Measurements from ENCODE around the gene NRDC.
A peak's percentile ranks its signal among the peaks of the same experiment; 100 is the strongest.

NRDC gene

DNA sequence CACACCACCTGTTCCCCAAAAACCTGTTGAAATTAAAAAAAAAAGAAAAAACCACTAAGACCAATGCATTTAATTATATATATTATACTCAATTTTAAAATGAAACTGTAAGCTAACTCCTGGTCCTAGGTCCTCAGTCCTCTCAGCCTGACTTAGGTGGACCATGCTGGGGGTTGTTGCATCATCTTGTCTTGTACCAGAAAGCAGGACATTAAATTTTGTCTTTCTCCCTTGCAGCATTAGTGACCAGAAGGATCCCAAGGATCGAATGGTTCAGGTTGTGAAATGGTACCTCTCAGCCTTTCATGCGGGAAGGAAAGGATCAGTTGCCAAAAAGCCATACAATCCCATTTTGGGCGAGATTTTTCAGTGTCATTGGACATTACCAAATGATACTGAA, 97.6 kb downstream of the NRDC start:
- Mint-ChIP-seq H3K36me3 (peaks cover 54% of the 10 kb centered on the region), H3K4me3 (no peak overlapping the region), H3K27me3 (no peaks in the 10 kb centered on the region), H3K9me3 (no peaks in the 10 kb centered on the region), H3K4me1 (peaks cover 9% of the 10 kb centered on the region), H3K27ac (no peak overlapping the region)
- no peak for ATAC-seq

DNA sequence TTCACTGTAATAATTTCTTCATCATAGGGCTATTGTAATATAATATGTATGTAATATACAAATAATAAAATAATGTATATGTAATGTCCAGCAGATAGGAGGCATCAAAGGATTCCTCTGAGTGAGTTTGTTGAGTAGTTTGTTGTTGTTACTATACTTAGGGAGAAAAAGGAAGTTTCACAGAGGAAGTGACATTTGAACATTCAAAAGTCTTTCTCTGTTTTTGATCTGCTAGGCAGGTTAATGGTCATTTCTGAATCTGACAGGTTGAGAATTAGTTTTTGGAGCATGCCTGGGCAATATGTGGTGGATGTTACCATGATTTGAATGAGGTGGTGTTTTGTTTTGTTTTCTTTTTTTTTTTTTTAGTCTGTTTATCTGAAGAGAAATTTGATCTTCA, 102.1 kb downstream of the NRDC start:
- no peak overlapping the region for H3K4me3 Mint-ChIP-seq

DNA sequence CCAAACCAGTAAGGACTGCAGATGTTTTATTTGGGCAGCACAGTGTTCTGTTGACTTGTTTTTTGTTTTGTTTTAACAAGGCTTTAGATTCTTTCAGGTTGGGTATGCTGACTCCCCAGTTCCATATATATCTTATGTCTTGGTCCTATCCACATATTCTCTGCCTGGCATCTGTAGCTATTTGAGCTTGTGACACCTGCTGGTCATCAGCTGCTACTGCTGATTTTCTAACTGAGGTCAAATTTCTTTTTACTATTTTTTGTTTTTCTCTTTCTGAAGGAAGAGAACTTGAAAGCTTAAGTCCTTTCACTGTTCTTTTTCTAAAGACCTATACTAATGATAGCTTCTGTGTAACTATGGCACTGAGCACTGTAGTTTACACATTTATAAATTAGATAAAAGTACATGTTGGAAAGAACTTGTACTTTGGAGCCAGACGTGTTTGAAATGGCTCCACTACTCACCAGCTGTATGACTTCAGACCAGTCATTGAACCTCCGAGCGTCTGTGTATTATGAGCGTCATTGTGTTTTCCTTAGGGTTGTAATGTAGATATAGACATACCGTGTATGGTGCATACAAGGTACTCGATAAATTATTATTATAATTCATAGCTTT, 109.4 kb downstream of the NRDC start:
- H3K27ac Mint-ChIP-seq: peak overlapping the region; percentile 26
- H3K9me3 Mint-ChIP-seq: no peaks in the 10 kb centered on the region
- H3K36me3 Mint-ChIP-seq: peaks cover 63% of the 10 kb centered on the region
- no peaks in the 10 kb centered on the region for H3K27me3 Mint-ChIP-seq
- peaks cover 25% of the 10 kb centered on the region for H3K4me1 Mint-ChIP-seq
- no peak overlapping the region for H3K4me3 Mint-ChIP-seq
- no peak for ATAC-seq

More for the DNA sequence above, 102.1 kb downstream of the NRDC start:
- H3K9me3 Mint-ChIP-seq: no peaks in the 10 kb centered on the region
- no peak for ATAC-seq
- H3K27ac Mint-ChIP-seq: peak overlapping the region; percentile 69
- peaks cover 29% of the 10 kb centered on the region for H3K4me1 Mint-ChIP-seq
- H3K27me3 Mint-ChIP-seq: no peaks in the 10 kb centered on the region
- H3K36me3 Mint-ChIP-seq: peaks cover 49% of the 10 kb centered on the region

DNA sequence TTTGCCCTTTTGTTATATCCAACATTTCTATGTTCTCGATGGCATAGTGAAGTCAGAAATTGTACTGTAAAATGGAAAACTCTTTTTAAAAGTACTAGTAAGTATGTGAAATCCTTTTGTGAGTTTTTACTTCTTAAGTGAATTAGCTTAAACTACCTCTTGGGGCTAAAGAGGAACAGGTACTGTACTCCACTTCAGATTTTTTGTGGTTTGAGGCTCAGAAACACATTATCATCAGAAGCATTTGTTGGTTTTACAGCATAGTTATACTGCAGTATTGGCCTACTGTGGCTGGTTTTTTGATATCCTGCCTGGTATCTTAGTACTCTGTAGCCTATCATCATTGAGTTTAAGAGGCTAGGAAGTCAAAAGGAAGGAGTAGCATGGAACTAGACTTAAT, 117.2 kb downstream of the NRDC start:
- H3K4me1 Mint-ChIP-seq: peaks cover 24% of the 10 kb centered on the region
- no peaks in the 10 kb centered on the region for H3K27me3 Mint-ChIP-seq
- H3K9me3 Mint-ChIP-seq: no peaks in the 10 kb centered on the region
- ATAC-seq: no peak
- H3K36me3 Mint-ChIP-seq: peaks cover 41% of the 10 kb centered on the region
- peak overlapping the region; percentile 44 for H3K27ac Mint-ChIP-seq
- no peak overlapping the region for H3K4me3 Mint-ChIP-seq

DNA sequence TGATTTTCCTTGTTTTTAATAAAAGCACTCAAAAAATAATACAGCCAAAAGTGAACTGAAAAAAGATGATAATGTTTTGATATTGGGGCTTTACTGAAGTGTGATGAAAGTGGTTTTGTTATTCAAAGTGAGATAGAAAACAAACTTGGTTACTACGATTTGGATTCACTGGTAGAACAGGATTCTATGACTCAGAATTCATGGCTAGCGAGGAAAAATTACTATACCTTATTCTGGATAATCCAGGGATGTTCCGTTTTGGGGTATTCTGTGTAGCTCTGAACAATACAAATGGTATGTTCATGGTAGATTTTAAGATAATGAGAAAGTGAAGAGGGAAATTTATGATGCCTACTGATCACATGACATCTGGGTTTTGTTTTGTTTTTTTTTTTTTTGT, 117.7 kb downstream of the NRDC start:
- no peak for ATAC-seq

DNA sequence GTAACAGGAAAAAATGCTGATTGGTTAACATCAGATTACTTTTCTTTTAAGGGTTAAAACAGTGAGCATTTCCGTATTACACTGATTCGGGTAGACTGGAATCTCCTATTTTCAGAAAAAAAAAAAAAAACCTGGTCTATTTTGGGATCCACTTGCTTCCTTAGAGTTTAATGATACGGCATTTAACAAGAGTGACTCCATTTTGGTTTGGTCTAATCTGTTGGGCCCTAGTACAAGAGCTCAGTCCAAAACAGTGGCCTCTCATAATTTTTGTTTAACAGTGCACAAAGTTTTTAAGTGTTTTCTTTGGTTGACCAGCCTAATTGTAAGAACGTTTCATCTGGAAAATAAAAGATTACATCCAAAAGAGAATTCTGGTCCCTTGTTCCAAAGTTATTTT, 120.2 kb downstream of the NRDC start:
- no peaks in the 10 kb centered on the region for H3K9me3 Mint-ChIP-seq
- no peak overlapping the region for H3K27ac Mint-ChIP-seq
- ATAC-seq: no peak
- no peaks in the 10 kb centered on the region for H3K27me3 Mint-ChIP-seq
- H3K36me3 Mint-ChIP-seq: peaks cover 47% of the 10 kb centered on the region
- H3K4me3 Mint-ChIP-seq: no peak overlapping the region
- peaks cover 24% of the 10 kb centered on the region for H3K4me1 Mint-ChIP-seq

More for the DNA sequence above, 117.7 kb downstream of the NRDC start:
- no peaks in the 10 kb centered on the region for H3K9me3 Mint-ChIP-seq
- H3K27ac Mint-ChIP-seq: peak overlapping the region; percentile 44
- no peak overlapping the region for H3K4me3 Mint-ChIP-seq
- no peaks in the 10 kb centered on the region for H3K27me3 Mint-ChIP-seq
- peaks cover 40% of the 10 kb centered on the region for H3K36me3 Mint-ChIP-seq
- H3K4me1 Mint-ChIP-seq: peaks cover 24% of the 10 kb centered on the region

DNA sequence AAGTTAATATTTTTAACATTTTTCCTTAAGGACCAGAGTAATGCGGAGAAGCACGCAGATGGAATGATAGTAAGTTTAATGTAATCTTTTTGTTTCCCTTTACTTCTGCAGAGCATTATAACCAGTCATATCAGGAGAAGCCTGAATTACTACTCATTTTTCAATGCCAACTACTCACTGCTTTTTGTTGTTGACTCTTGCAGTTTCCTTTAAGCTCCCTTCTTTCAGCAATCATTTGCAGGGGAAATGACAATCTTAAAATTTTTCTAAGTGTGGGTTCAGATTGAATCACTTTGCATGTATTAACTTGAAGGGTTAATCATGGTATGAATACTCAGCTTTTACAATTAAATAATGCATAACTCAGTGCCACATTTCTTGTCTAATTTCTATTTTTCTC, 122.2 kb downstream of the NRDC start:
- no peak overlapping the region for H3K27ac Mint-ChIP-seq
- no peaks in the 10 kb centered on the region for H3K27me3 Mint-ChIP-seq
- no peaks in the 10 kb centered on the region for H3K9me3 Mint-ChIP-seq
- H3K36me3 Mint-ChIP-seq: peaks cover 57% of the 10 kb centered on the region
- H3K4me3 Mint-ChIP-seq: no peak overlapping the region
- H3K4me1 Mint-ChIP-seq: peaks cover 17% of the 10 kb centered on the region
- ATAC-seq: no peak

DNA sequence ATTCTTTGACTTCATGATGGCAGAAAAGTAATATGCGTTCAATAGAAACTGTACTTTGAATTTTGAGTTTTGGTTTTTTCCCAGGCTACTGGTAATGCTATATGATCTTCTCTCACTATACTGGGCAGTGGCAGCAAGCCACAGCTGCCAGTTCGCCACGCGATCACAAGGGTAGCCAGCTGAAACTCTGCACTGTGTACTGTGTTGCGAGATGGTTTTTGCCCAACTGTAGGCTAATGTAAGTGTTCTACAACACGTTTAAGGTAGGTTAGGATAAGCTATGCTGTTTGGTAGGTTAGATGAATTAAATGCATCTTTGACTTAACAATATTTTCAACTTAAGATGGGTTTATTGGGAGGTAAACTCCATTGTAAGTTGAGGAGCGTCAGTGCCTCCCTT, 123.1 kb downstream of the NRDC start:
- H3K4me3 Mint-ChIP-seq: no peak overlapping the region
- H3K27me3 Mint-ChIP-seq: no peaks in the 10 kb centered on the region
- H3K27ac Mint-ChIP-seq: no peak overlapping the region
- ATAC-seq: no peak
- peaks cover 55% of the 10 kb centered on the region for H3K36me3 Mint-ChIP-seq
- no peaks in the 10 kb centered on the region for H3K9me3 Mint-ChIP-seq
- H3K4me1 Mint-ChIP-seq: peaks cover 10% of the 10 kb centered on the region

DNA sequence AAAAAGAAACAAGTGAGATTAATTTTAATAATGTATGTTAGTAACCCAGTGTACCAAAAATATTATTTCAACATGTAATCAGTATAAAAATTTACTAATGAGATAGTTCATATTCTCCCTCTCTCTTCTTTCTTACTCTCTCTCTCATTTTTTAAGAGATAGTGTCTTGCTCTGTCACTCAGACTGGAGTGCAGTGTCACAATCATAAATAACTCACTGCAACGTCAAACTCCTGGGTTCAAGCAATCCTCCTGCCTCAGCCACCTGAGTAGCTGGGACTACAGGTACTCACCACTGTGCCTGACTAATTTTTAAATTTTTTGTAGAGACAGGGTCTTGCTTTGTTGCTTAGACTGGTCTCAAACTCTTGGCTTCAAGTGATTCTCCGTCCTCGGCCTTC, 123.9 kb downstream of the NRDC start:
- H3K27me3 Mint-ChIP-seq: no peaks in the 10 kb centered on the region
- H3K27ac Mint-ChIP-seq: no peak overlapping the region
- no peak overlapping the region for H3K4me3 Mint-ChIP-seq
- H3K9me3 Mint-ChIP-seq: no peaks in the 10 kb centered on the region
- peaks cover 3% of the 10 kb centered on the region for H3K4me1 Mint-ChIP-seq
- no peak for ATAC-seq
- H3K36me3 Mint-ChIP-seq: peaks cover 50% of the 10 kb centered on the region

DNA sequence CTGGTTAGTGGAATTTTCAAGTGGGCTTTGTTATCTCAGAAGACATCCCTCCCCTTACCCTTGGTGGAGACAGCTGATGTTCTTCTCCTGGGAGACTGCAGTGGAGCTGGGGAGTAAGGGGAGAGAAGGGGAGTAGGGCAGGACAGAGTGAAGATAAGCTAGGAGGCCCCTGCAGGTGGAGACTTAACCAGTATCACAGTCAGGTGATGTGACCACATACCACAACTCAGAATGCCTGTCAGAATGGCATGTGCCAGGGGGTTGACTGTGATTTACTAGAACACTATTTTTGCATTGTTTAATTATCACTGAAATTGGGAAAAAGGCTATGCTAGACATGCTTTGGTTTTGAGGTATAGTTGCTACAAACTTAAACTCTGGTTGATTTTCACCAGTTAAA, 124.6 kb downstream of the NRDC start:
- Mint-ChIP-seq H3K9me3 (no peaks in the 10 kb centered on the region), H3K27ac (no peak overlapping the region), H3K4me1 (no peaks in the 10 kb centered on the region), H3K27me3 (no peaks in the 10 kb centered on the region), H3K4me3 (no peak overlapping the region), H3K36me3 (peaks cover 47% of the 10 kb centered on the region)
- no peak for ATAC-seq

DNA sequence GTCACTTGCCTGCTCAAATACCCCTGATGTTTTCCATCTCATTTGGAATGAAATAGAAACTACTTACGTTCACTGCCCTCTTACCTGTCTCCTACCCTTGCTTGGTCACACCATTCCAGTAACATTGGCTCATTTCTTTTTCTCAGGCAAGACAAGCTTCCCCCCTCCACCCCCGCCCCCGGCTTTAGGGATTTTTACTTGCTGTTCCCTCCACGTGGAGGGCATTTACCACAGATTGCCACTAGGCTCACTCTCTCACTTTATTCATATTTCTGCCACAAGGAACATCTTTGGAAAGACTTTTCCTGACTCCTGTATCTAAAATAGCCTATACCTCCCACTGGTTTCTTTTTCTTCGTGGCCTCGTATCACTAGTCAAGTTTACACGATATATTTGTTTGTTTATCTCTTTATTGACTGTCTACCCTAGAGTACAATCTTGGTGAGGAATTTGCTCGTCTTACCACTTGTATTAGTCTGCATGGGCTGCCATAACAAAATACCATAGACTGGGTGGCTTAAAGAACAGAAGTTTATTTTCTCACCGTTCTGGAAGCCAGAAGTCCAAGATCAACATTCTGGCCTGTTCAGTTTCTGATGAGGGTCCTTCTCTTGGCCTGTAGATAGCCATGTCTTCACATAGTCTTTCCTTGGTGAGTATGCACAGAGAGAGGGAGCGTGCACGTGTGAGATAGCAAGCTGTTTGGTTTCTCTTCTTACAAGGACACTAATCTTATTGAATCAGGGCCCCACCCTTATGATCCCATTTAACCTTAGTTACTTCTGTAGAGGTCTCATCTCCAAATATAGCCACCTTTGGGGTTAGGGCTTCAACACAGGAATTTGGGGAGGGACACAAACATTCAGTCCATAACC, 126.2 kb downstream of the NRDC start:
- Mint-ChIP-seq H3K4me3 (no peak overlapping the region), H3K27ac (no peak overlapping the region), H3K4me1 (no peaks in the 10 kb centered on the region), H3K27me3 (no peaks in the 10 kb centered on the region), H3K36me3 (peaks cover 51% of the 10 kb centered on the region), H3K9me3 (no peaks in the 10 kb centered on the region)
- ATAC-seq: no peak

DNA sequence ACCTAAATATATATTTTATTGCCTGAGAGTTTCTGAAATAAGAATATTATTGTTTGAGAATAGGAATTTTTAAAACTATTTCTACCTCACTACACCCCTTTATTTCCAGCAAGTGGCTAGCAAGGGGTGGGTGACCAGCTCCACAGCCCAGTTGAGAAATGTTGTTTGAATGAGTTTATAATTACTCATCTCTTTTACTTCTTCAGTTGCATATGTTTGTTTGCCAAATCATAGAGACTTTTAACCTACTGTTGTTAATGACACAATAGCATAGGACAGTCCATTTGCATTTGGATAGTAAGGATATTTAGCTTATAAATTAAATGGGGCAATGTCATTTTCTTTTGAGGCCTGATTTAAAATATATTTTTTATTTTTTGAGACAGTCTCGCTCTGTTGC, 127.8 kb downstream of the NRDC start:
- Mint-ChIP-seq H3K27ac (no peak overlapping the region), H3K27me3 (no peaks in the 10 kb centered on the region), H3K36me3 (peaks cover 53% of the 10 kb centered on the region), H3K4me3 (no peak overlapping the region), H3K4me1 (no peaks in the 10 kb centered on the region), H3K9me3 (no peaks in the 10 kb centered on the region)
- no peak for ATAC-seq

DNA sequence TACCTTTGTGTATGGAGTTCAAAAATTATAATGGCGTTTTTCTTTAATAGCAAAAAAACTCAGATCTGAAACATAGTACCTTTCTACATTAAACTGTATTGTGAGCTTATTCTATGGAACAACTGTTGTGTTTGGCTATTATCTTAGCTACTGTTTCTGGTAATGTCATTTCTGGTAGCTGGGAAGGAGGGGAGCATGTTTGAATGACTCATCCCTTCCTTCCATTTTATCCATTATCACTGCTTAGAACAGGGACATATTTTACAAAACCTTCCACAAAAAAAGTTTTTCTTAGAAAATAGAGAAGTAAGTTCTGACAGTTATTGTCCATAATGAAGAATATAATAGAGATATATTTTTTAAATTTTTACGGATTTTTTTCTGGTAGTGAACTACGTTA, 128.3 kb downstream of the NRDC start:
- Mint-ChIP-seq H3K4me3 (no peak overlapping the region), H3K27ac (no peak overlapping the region), H3K36me3 (peaks cover 48% of the 10 kb centered on the region), H3K9me3 (no peaks in the 10 kb centered on the region), H3K4me1 (peaks cover under 1% of the 10 kb centered on the region), H3K27me3 (no peaks in the 10 kb centered on the region)
- ATAC-seq: no peak

DNA sequence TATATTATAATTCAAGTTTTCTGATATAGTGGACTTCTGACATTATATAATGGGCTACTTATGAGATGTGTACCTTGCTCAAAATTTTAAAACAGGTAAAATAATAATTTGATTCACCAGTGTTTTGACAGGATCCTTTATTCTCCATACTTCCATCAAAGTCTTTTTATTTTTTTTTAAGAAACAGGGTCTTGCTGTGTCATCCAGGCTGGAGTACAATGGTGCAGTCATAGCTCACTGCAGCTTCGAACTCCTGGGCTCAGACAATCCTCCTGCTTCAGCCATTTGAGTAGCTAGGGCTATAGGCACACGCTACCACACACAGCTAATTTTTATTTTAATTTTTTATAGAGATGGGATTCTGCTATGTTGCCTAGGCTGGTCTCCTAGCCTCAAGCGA, 129.4 kb downstream of the NRDC start:
- no peak overlapping the region for H3K27ac Mint-ChIP-seq
- no peak for ATAC-seq
- peaks cover 41% of the 10 kb centered on the region for H3K36me3 Mint-ChIP-seq
- H3K27me3 Mint-ChIP-seq: no peaks in the 10 kb centered on the region
- no peak overlapping the region for H3K4me3 Mint-ChIP-seq
- H3K4me1 Mint-ChIP-seq: peaks cover 11% of the 10 kb centered on the region
- no peaks in the 10 kb centered on the region for H3K9me3 Mint-ChIP-seq

DNA sequence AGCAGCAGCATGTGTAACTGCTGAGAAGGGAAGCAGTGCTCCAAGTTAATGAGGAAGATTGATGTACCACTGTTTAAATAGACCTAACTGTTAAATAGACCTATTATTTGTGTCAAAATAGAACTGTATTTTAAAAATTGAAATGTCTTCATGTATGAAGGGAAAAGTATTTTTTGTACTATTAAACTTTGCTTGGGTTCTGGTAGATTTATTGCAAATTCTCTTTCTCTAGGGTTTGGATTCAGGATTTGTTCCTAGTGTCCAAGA, 133.3 kb downstream of the NRDC start:
- no peaks in the 10 kb centered on the region for H3K27me3 Mint-ChIP-seq
- no peak overlapping the region for H3K4me3 Mint-ChIP-seq
- peaks cover 30% of the 10 kb centered on the region for H3K4me1 Mint-ChIP-seq
- no peaks in the 10 kb centered on the region for H3K9me3 Mint-ChIP-seq
- peaks cover 27% of the 10 kb centered on the region for H3K36me3 Mint-ChIP-seq
- H3K27ac Mint-ChIP-seq: no peak overlapping the region
- ATAC-seq: no peak

Data from stimulated activated memory B cell treated with anti-CD40 and anti-IgM and Interleukin-4, amounts not matched to agents 10 μg/mL and 1 μg/mL and 100 μg/mL, for 72 hours (primary cell).